ES-I3 (cell line): Measurements from ENCODE around the gene PHLDA1.

ENCODE experiments used
- H3K36me3 ChIP-seq: 2 replicates; pipeline ENCODE4 v1.6.1; 2013; ENCODE audit warnings: mild to moderate bottlenecking, low read length, control low read depth, moderate library complexity; ENCODE audit not compliant: insufficient read depth
- H3K4me1 ChIP-seq: 2 replicates; pipeline ENCODE4 v1.6.1; 2013; ENCODE audit warnings: mild to moderate bottlenecking, control low read depth, low read length; ENCODE audit not compliant: insufficient read depth
- H3K9ac ChIP-seq: 2 replicates; pipeline ENCODE4 v1.6.1; 2013; ENCODE audit warnings: low read depth, mild to moderate bottlenecking, low read length, moderate library complexity
- H3K9me3 ChIP-seq: 2 replicates; pipeline ENCODE4 v1.6.1; 2013; ENCODE audit warnings: mild to moderate bottlenecking, low read length, moderate library complexity; ENCODE audit not compliant: control insufficient read depth, insufficient read depth

PHLDA1 gene

GRCh38 chr12:76030341-76031080, 1.1 kb downstream of the PHLDA1 start:
- H3K9ac ChIP-seq = peak overlapping the region; percentile 86
- peaks cover 8% of the 10 kb centered on the region; the same call in 1 of the 2 replicates for H3K4me1 ChIP-seq
- peaks cover 9% of the 10 kb centered on the region; the same call in 1 of the 2 replicates for H3K36me3 ChIP-seq
- H3K9me3 ChIP-seq = no peaks in the 10 kb centered on the region

GRCh38 chr12:76029982-76030340, 1.6 kb downstream of the PHLDA1 start:
- Histone ChIP-seq H3K9me3 (no peaks in the 10 kb centered on the region), H3K9ac (peak overlapping the region; percentile 86), H3K4me1 (peaks cover 10% of the 10 kb centered on the region; the same call in 1 of the 2 replicates), H3K36me3 (peaks cover 9% of the 10 kb centered on the region; the same call in 1 of the 2 replicates)

- no peaks in the 10 kb centered on the region for H3K9me3 ChIP-seq
- H3K4me1 ChIP-seq = 0 out of 2 replicates have a peak, but pooled peaks cover 5% of the 10 kb centered on the region
- peak overlapping the region; percentile 86 for H3K9ac ChIP-seq
- peaks cover 9% of the 10 kb centered on the region; the same call in 1 of the 2 replicates for H3K36me3 ChIP-seq
Measured at GRCh38 chr12:76028571-76029277, 2.9 kb downstream of the PHLDA1 start.

- no peak overlapping the region for H3K9ac ChIP-seq
- peaks cover 9% of the 10 kb centered on the region; the same call in 1 of the 2 replicates for H3K36me3 ChIP-seq
- no peaks in the 10 kb centered on the region for H3K9me3 ChIP-seq
- 0 out of 2 replicates have a peak, but pooled peaks cover 5% of the 10 kb centered on the region for H3K4me1 ChIP-seq
Measured at GRCh38 chr12:76026643-76027063, 4.9 kb downstream of the PHLDA1 start.

- H3K9me3 ChIP-seq = no peaks in the 10 kb centered on the region
Measured at GRCh38 chr12:76025601-76026575, 5.7 kb downstream of the PHLDA1 start.

DNA sequence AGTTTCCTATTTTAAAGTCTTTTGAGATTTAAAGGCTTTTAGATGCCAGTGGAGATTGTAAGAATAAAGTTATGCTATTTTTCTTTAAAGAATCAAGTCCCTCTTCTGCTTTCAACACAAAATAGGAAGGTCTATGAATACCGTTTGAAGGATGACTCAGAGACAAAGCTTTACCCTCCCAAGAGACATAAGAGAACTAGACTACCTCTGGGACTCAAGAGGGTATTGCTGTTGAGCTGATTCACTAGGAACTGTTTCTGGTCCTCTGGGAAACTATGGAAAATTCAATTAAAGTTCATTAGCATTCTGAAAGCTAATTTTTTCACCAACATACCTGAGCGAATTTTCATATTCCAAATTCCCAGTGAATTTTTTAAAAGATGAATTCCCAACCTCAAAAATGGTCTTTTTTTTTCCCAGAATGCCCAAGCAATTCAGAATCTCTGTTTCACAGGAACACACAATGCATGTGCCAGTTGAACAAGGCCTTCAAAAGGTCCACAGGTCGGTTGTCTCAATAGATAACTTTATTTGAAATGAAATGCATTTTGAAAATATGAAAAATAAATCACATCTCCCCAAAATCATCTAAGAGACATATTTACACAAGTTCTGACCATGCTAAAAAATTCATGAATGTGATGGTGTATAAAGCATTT, 6.5 kb downstream of the PHLDA1 start:
- Histone ChIP-seq H3K9ac (no peak overlapping the region), H3K4me1 (peaks cover 19% of the 10 kb centered on the region), H3K9me3 (no peaks in the 10 kb centered on the region), H3K36me3 (peaks cover 9% of the 10 kb centered on the region; the same call in 1 of the 2 replicates)

More at GRCh38 chr12:76025601-76026575, 5.7 kb downstream of the PHLDA1 start:
- H3K9ac ChIP-seq = no peak overlapping the region
- peaks cover 11% of the 10 kb centered on the region for H3K4me1 ChIP-seq
- peaks cover 9% of the 10 kb centered on the region; the same call in 1 of the 2 replicates for H3K36me3 ChIP-seq

DNA sequence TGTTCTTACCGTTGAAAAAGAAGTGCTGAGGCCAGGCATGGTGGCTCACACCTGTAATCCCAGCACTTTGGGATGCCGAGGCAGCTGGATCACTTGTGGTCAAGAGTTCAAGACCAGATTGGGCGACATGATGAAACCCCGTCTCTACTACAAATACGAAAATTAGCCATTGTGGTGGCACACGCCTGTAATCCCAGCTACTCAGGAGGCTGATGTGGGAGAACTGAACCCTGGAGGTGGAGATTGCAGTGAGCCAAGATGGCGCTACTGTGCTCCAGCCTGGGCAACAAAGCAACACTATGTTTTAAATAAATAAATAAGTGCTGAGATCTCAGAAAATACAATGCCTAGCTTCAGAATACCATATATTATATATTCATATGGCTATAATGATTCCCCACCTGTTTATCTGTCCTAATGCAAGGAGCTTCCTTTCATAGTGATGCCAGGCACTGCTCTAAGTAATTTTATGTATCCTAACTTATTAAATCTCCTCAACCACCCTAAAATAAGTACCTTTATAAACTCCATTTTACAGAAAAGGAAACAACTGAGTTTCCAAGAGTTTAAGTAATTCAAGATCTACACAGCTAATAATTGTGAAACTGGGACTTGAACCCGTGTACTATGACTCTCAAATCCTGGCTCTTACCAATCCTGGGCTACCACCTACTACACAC, 7.3 kb downstream of the PHLDA1 start:
- Histone ChIP-seq H3K9ac (no peak overlapping the region), H3K4me1 (peaks cover 26% of the 10 kb centered on the region), H3K9me3 (no peaks in the 10 kb centered on the region), H3K36me3 (peaks cover 9% of the 10 kb centered on the region; the same call in 1 of the 2 replicates)

- Histone ChIP-seq H3K9me3 (no peaks in the 10 kb centered on the region), H3K9ac (no peak overlapping the region), H3K36me3 (no peaks in the 10 kb centered on the region), H3K4me1 (peaks cover 35% of the 10 kb centered on the region)
Measured at GRCh38 chr12:76023069-76023690, 8.4 kb downstream of the PHLDA1 start.

GRCh38 chr12:76022506-76022905, 9.1 kb downstream of the PHLDA1 start:
- Histone ChIP-seq H3K9me3 (no peaks in the 10 kb centered on the region), H3K36me3 (no peaks in the 10 kb centered on the region), H3K4me1 (peaks cover 35% of the 10 kb centered on the region), H3K9ac (no peak overlapping the region)

DNA sequence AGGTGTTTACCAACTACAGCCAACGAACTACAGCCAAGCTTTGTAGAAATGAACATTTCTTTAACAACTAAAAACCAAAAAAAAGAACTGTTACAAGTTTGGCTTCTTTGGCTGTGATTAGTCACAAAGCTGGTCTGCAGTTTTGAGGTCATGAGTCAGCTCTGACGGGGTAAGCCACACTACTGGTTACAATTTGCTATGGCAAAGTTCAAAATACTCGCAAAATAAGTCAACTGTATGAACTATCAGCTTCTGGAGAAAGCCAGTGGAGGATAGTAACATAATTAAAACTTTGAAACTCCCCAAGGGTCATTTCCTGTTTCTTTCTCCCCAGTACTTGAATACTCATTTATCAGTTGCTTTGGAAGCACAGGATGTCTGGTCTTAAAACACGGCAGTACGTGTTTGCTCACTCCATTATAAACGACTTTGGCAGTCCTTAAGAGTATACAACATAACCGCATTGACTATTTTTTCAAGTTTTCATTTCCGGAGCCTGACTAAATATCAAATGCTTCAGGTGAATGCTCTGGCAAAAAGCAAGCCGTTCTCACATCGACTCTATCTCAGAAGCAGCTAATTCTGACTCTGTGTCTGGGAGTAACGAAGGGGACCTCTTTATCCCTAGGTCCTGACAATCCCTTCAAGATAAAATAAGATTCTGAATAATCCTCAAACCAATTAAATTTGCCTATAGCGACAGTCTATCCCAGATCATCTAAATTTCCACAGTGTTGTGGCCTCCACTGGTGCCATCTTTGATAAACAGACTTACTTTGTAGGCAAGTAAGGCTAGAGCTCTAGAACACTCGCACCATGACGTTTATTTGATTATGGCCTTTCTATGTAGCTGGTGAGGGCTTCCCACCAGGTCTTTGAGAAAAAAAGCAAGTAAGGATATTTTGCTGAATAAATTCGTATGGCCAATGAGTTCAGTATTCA, 10.6 kb downstream of the PHLDA1 start:
- H3K4me1 ChIP-seq = peaks cover 38% of the 10 kb centered on the region
- no peaks in the 10 kb centered on the region for H3K9me3 ChIP-seq
- no peaks in the 10 kb centered on the region for H3K36me3 ChIP-seq
- no peak overlapping the region for H3K9ac ChIP-seq

- Histone ChIP-seq H3K9ac (no peak overlapping the region), H3K9me3 (no peaks in the 10 kb centered on the region), H3K36me3 (no peaks in the 10 kb centered on the region), H3K4me1 (peaks cover 40% of the 10 kb centered on the region)
Measured at GRCh38 chr12:76020281-76020680, 11.3 kb downstream of the PHLDA1 start.

DNA sequence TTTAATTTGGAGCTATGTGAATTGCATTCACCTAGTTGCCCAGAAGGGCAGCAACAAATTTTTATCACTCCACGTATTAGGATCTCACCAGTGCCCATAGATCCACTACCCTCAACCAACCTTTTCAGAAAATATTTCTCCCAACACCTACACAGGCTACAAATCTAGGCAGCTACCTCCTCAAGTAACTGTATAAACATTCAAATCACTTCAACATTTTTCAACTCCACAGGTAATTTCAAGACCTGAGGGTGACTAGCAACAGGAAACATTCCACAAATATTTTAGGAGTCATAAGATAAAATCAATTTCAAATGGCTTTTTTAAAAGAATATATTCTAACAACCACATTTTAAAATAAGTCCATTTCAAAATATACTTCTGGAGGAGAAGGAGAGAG, 12.9 kb downstream of the PHLDA1 start:
- no peaks in the 10 kb centered on the region for H3K36me3 ChIP-seq
- H3K9ac ChIP-seq = no peak overlapping the region
- H3K4me1 ChIP-seq = peaks cover 37% of the 10 kb centered on the region
- no peaks in the 10 kb centered on the region for H3K9me3 ChIP-seq
